Measurements from ENCODE around the gene RYR2.

GRCh38 chr1:237199026-237199425 lies 157.0 kb downstream of the RYR2 start:
- TF ChIP-seq CTCF (IDR thresholded peaks at IDR 0.05) (no peak), EZH2 (IDR thresholded peaks at IDR 0.05; ENCODE audit: borderline replicate concordance, insufficient read depth, low read depth, low read length, poor library complexity, severe bottlenecking) (no peak)
